Vagina (tissue), 2 donors: Measurements from ENCODE around the gene KMT5C. TPM values are rescaled to one million over a fixed set of nuclear protein-coding genes. Genes with fewer than 3 reads are reported as not detected.

Source experiments
- DNase-seq, 2 donors: peaks; one replicate each; pipeline ENCODE4 v3.0.0-alpha.2; 2017; ENCODE audit errors: extremely low spot score in 2 of 2
- H3K27ac ChIP-seq: fragments of 200-600 bp; sonication (generic); one replicate; pipeline ENCODE4 v1.5.1; 2019
- H3K27me3 ChIP-seq: fragments of 200-600 bp; sonication (generic); one replicate; pipeline ENCODE4 v1.5.1; 2019
- H3K36me3 ChIP-seq, 2 donors: fragments of 200-600 bp; sonication (generic); one replicate each; pipeline ENCODE4 v1.5.1; 2017 to 2019
- H3K4me1 ChIP-seq: fragments of 200-600 bp; sonication (generic); one replicate; pipeline ENCODE4 v1.5.1; 2019
- H3K4me3 ChIP-seq, 2 donors: fragments of 200-600 bp; sonication (generic); 1 replicate in 1 of 2; 2 replicates in 1 of 2; pipeline ENCODE4 v1.5.1; 2016 to 2019
- H3K9me3 ChIP-seq: fragments of 200-600 bp; sonication (generic); one replicate; pipeline ENCODE4 v1.5.1; 2019
- CTCF ChIP-seq, 3 experiments: fragments of 450-650 bp in 2 of 3; fragments of 200-600 bp in 1 of 3; sonication (generic) in 1 of 3; IDR thresholded peaks; one replicate each; pipeline ENCODE4 v1.5.1; 2017 to 2019; ENCODE audit warnings: antibody characterized with exemption in 3 of 3, mild to moderate bottlenecking in 2 of 3, moderate library complexity in 2 of 3
- POLR2A ChIP-seq, 2 donors: fragments of 450-650 bp; IDR thresholded peaks; one replicate each; pipeline ENCODE4 v1.6.1; 2017; ENCODE audit warnings: antibody characterized with exemption in 2 of 2, mild to moderate bottlenecking in 2 of 2, moderate library complexity in 2 of 2
- POLR2AphosphoS5 ChIP-seq, 2 donors: sonication (generic); formaldehyde crosslinking; IDR thresholded peaks; one replicate each; pipeline ENCODE4 v1.9.0; 2017; ENCODE audit warnings: antibody characterized with exemption in 2 of 2, mild to moderate bottlenecking in 2 of 2, low read depth in 1 of 2; ENCODE audit not compliant: insufficient read depth in 1 of 2
- intact Hi-C: fragments of 100-400 bp; cut with DNase I; formaldehyde crosslinking; loops from one replicate; pipeline ENCODE4 v1.15.1; 2023
- total RNA-seq: library from RNA; depleted of rRNA; stranded (reverse); fragments of >200 nt; gene quantifications from one replicate; pipeline ENCODE4 v1.2.3, GENCODE V29; 2016

Gene KMT5C
- total RNA-seq, 1 donor from 2014 or later = 19.2 TPM

GRCh38 chr19:55333870-55334269 is 5.8 kb upstream of the KMT5C start:
- no peak for DNase-seq
- intact Hi-C loops = no loop called here
- Histone ChIP-seq H3K4me1 (peaks cover 9% of the 10 kb centered on the region), H3K36me3 (no peaks in the 10 kb centered on the region), H3K9me3 (no peaks in the 10 kb centered on the region), H3K4me3 (no peak overlapping the region), H3K27ac (no peak overlapping the region), H3K27me3 (no peaks in the 10 kb centered on the region)
- TF ChIP-seq POLR2AphosphoS5 (IDR thresholded peaks at IDR 0.05; ENCODE audit: insufficient read depth in 1 of 2, low read depth in 1 of 2) = no peak

DNA sequence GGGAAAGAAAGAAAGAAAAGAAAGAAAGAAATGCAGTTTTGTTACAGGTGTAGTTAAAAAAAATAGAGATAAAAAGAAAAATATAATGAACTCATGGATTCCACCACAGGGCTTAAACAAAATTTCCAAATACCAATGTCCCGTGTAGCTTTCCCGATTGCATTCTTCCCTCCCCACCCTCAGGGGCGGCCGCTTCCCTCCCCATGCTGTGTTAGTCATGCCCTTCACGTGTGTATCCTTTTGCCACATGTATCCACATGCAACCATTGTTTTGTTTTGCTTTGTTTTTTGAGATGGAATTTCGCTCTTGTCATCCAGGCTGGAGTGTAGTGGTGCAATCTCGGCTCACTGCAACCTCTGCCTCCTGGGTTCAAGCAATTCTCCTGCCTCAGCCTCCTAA is 3.6 kb upstream of the KMT5C start:
- TF ChIP-seq CTCF (IDR thresholded peaks at IDR 0.05) = no peak
- TF ChIP-seq POLR2A (IDR thresholded peaks at IDR 0.05) = no peak
- TF ChIP-seq POLR2AphosphoS5 (IDR thresholded peaks at IDR 0.05; ENCODE audit: insufficient read depth in 1 of 2, low read depth in 1 of 2) = peak in 1 of 2 donors; percentile 23
- no peaks in the 10 kb centered on the region for H3K9me3 ChIP-seq
- intact Hi-C loops = no loop called here
- no peak overlapping the region for H3K27ac ChIP-seq
- peaks cover 21% of the 10 kb centered on the region for H3K4me1 ChIP-seq
- H3K27me3 ChIP-seq = no peaks in the 10 kb centered on the region
- no peak for DNase-seq
- H3K36me3 ChIP-seq = no peaks in the 10 kb centered on the region
- H3K4me3 ChIP-seq = no peak overlapping the region

- TF ChIP-seq CTCF (IDR thresholded peaks at IDR 0.05) (no peak), POLR2AphosphoS5 (IDR thresholded peaks at IDR 0.05; ENCODE audit: insufficient read depth in 1 of 2, low read depth in 1 of 2) (no peak), POLR2A (IDR thresholded peaks at IDR 0.05) (peak in 1 of 2 donors; percentile 93)
- Histone ChIP-seq H3K9me3 (no peaks in the 10 kb centered on the region), H3K27ac (peak overlapping the region; percentile 84), H3K27me3 (no peaks in the 10 kb centered on the region), H3K4me3 (peak overlapping the region; percentile 61 to 68), H3K36me3 (no peaks in the 10 kb centered on the region), H3K4me1 (peaks cover 29% of the 10 kb centered on the region)
- DNase-seq = no peak
- intact Hi-C loops = loop anchor here (2.0 kb wide), 1 partner anchor 45 kb away; the partner anchor contains the start of genes RPL28 and TMEM238
Measured at GRCh38 chr19:55339889-55340783, 460 bp downstream of the KMT5C start.

DNA sequence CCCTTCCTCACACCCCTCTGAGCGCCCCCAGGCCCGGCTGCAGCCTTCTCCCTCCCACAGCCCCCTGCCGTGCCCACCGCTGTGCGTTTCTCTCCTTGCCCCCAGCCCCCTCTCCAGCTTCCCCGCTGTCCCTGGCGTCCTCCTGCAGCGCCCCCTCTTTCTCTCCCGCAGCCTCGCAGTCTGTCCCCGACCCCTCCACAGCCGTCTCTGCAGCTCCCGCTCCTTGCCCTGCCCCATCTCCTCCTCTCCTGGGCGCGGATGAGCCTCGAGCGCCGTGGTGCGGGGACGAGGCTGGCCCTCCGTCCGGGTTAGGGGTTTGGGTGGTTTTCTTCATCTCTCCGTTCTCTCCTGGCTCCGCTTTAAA is 1.1 kb downstream of the KMT5C start:
- Histone ChIP-seq H3K27me3 (no peaks in the 10 kb centered on the region), H3K9me3 (no peaks in the 10 kb centered on the region), H3K4me1 (peaks cover 36% of the 10 kb centered on the region), H3K36me3 (no peaks in the 10 kb centered on the region), H3K27ac (peak overlapping the region; percentile 84), H3K4me3 (peak overlapping the region; percentile 61 to 68)
- intact Hi-C loops = loop anchor here (2.0 kb wide), 1 partner anchor 44 kb away; the partner anchor contains the start of genes RPL28 and TMEM238
- TF ChIP-seq POLR2A (IDR thresholded peaks at IDR 0.05) = no peak
- TF ChIP-seq POLR2AphosphoS5 (IDR thresholded peaks at IDR 0.05; ENCODE audit: insufficient read depth in 1 of 2, low read depth in 1 of 2) = no peak
- no peak for TF ChIP-seq CTCF (IDR thresholded peaks at IDR 0.05)
- no peak for DNase-seq

DNA sequence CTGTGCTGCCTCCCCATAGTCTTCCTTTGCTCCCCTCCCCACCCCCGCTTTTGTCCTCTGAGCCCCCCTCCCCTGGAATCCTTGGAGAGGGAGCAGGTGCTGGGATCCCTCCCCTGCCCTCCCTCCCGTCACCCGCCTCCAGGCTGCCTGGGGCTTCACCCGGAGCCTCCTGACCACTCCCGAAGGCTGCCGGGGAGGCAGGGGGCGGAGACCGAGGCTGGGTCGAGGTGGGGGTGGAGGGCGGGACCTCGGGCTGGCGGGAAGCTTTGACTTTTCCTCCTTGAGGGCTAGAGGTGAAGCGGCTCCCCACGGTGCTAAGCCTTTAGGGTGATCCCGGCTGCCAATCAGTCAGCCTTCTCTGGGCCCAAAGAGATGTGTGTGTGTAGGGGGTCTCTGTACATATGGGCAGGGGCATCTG is 1.5 kb downstream of the KMT5C start:
- H3K27me3 ChIP-seq = no peaks in the 10 kb centered on the region
- no peaks in the 10 kb centered on the region for H3K36me3 ChIP-seq
- peaks cover 37% of the 10 kb centered on the region for H3K4me1 ChIP-seq
- H3K27ac ChIP-seq = peak overlapping the region; percentile 84
- no peaks in the 10 kb centered on the region for H3K9me3 ChIP-seq
- no peak for DNase-seq
- intact Hi-C loops = loop anchor here (2.0 kb wide), 1 partner anchor 44 kb away; the partner anchor contains the start of genes RPL28 and TMEM238
- H3K4me3 ChIP-seq = peak overlapping the region; percentile 61 to 68
- TF ChIP-seq CTCF (IDR thresholded peaks at IDR 0.05) = no peak
